ENCODE results near the gene NKD1. TPM values are rescaled to one million over a fixed set of nuclear protein-coding genes. Genes with fewer than 3 reads are reported as not detected.

The NKD1 gene
- total RNA-seq, 1 donor from 2014 or later = 0.77 TPM

DNA sequence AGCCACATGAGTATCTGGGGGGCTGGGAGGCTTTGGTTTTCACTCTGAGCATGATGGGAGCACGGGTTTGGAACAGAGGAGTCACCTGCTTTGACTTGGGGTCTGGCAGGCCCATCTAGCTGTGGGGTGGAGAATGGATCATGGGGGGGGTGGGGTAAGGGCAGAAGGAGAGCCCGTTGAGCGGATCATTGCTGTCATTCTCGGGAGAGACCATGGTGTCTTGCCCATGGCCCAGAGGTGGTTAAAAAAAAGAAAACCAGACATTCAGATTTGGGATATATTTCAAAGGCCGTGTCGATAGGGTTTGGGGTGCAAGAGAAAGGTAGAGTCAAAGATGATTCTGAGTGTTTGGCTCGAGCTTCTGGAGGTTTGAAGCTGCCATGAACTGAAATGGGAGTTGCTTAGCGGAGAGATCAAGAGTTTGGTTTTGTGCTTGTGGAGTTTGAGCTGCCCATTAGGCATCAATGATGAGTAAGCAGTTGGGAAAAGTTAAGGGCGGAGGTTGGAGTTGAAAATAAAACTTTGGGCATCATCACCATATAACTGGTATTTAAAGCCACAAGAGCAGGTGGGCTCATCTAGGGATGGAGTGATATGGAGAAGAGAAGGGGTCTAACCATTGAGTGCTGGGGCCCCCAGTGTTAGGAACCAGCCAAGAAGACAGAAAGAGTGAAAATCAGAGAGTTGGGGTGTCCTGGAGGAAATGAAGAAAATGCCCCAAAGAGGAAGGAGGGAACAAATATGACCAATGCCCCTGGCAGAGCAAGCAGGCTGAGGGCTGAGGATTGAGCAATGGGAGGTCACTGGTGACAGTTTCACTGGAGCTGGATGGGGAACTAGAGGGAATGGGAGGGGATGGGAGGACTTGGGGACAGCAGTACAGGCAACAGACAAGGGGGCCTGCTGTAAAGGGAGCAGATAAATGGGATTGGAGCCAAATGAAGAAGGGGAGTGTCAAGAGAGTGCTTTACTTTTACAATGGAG, 147.1 kb downstream of the NKD1 start:
- intact Hi-C loops (cut with micrococcal nuclease) = no loop called here

DNA sequence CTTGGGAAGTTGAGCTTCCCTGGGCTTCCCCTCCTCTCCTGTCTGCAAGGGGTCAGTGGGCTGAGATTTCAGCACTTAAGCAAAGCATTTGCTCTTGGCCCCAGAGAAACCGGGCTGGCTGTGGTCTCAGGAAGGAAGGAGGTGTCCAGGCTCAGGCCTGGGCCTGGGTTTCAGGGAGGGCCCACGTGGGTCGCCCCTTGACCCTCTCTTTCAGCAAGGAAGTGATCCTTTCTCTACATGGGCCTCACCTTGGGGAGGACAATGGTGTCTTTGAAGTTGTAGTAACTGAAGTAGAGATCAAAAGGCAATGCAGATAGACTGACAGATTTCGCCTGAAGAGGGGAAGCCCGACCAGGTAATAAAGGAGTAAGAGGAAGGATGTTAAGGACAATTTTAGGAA, 147.9 kb downstream of the NKD1 start:
- peaks cover 70% of the 10 kb centered on the region for H3K4me1 Mint-ChIP-seq
- H3K36me3 Mint-ChIP-seq (ENCODE audit: low read depth) = peaks cover 13% of the 10 kb centered on the region
- peaks cover 5% of the 10 kb centered on the region for H3K9me3 Mint-ChIP-seq
- peak overlapping the region; percentile 29 for H3K27ac Mint-ChIP-seq
- peak overlapping the region; percentile 81 for H3K4me3 Mint-ChIP-seq
- intact Hi-C loops (cut with micrococcal nuclease) = loop anchor here (1.0 kb wide), 1 partner anchor 16 kb away; no protein-coding TSS in a partner anchor
- no peak for DNase-seq
- H3K27me3 Mint-ChIP-seq = peaks cover 5% of the 10 kb centered on the region

More for the DNA sequence above, 147.1 kb downstream of the NKD1 start:
- peaks cover 70% of the 10 kb centered on the region for H3K4me1 Mint-ChIP-seq
- peak overlapping the region; percentile 81 for H3K4me3 Mint-ChIP-seq
- DNase-seq = no peak
- peak overlapping the region; percentile 72 for H3K27ac Mint-ChIP-seq
- H3K9me3 Mint-ChIP-seq = peaks cover 3% of the 10 kb centered on the region
- peaks cover 5% of the 10 kb centered on the region for H3K27me3 Mint-ChIP-seq
- peaks cover 10% of the 10 kb centered on the region for H3K36me3 Mint-ChIP-seq (ENCODE audit: low read depth)

DNA sequence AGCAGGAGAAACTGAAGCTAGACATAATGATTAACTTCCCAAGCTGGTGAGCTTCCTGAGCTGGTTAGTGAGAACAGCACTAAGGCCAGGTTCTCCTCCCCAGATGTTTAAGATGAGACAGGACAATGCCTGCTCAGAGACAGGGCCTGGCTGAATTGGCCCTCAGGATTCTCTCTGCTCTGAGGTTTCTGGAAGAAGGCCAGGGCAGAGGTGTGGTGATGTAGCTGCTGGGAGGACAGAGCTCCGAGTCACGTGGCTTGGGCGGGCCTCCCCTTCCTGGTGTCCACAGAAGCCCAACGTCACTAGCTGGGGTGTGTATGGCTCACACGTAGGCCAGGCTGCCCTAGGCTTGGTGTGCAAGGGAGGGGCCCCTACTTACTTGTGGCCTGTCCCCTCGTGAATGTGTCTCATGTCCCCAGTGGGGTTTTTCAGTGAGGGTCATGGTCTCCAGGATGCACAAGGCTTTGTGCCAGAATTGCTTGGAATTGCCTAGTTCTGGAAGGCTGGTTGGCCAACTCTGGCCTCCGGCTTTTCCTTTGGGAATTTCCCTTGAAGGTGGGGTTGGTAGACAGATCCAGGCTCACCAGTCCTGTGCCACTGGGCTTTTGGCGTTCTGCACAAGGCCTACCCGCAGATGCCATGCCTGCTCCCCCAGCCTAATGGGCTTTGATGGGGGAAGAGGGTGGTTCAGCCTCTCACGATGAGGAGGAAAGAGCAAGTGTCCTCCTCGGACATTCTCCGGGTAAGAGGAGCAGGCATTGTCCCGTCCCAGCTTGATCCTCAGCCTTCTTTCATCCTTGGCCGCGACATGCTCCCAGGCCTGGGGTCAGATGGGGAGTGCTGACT, 148.6 kb downstream of the NKD1 start:
- intact Hi-C loops (cut with micrococcal nuclease) = loop anchor here (1.0 kb wide), 1 partner anchor 16 kb away; no protein-coding TSS in a partner anchor
- H3K4me1 Mint-ChIP-seq = peaks cover 70% of the 10 kb centered on the region
- peaks cover 5% of the 10 kb centered on the region for H3K27me3 Mint-ChIP-seq
- H3K27ac Mint-ChIP-seq = peak overlapping the region; percentile 29
- DNase-seq = peak; percentile 72
- H3K4me3 Mint-ChIP-seq = peak overlapping the region; percentile 81
- peaks cover 19% of the 10 kb centered on the region for H3K36me3 Mint-ChIP-seq (ENCODE audit: low read depth)
- peaks cover 11% of the 10 kb centered on the region for H3K9me3 Mint-ChIP-seq

DNA sequence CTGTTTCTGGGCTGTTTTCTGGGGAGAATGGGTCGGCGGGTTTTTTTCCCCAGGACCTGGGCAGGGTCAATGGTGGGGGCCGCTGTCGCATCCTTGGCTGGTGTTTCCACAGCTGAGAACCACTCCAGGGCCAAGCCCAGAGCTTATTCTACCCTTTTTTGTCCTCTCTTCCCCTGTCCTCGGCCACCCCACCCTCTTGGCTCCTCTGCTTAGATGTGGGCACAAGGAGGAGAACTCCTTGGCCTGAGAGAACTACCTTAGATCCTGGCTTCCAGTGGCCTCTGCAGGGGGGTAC, 149.2 kb downstream of the NKD1 start:
- Mint-ChIP-seq H3K27ac (peak overlapping the region; percentile 84), H3K4me1 (peaks cover 68% of the 10 kb centered on the region), H3K9me3 (peaks cover 11% of the 10 kb centered on the region), H3K36me3 (ENCODE audit: low read depth) (peaks cover 20% of the 10 kb centered on the region), H3K4me3 (peak overlapping the region; percentile 69), H3K27me3 (peaks cover 4% of the 10 kb centered on the region)
- intact Hi-C loops (cut with micrococcal nuclease) = no loop called here
- no peak for DNase-seq

DNA sequence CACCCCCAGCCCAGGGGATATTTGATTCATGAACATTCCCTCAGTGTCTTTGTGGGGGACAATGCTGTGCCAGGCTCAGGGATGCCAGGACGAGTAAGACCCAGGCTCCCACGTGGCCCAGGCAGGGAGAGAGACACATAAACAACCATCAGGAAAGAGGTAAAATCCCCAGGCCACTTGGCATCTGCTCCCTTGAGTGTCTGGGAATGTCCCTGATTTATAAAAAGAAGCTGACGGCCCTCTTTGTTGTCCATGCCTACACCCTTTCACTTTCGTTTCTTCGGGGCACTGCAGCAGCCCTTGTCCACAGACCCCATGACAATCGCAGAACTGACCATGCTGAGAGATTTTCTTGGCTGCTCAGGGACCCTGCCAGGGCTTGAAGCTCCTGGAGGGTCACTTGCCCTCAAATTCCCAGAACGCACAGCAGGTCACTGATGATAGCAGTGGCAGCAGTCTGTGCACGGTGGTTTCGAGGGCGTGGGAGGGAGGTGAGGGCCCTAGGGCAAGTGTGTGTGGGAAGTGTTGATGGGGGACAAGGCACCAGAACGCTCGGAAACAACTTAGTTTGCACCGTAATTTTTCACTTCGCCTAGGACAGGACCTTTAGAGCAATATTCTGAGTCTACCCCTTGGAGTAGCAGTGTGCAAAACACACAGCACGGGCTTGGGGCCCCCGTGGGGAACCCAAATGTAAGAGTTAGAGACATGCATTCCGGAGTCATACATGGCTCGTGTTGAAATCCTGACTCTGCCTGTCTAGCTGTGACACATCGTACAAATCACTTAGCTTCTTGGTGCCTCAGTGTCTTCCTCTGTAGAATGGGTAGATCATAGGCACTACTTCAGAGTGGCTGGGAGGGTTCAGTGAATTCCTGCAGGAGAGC, 149.9 kb downstream of the NKD1 start:
- H3K4me1 Mint-ChIP-seq = peaks cover 62% of the 10 kb centered on the region
- peaks cover 23% of the 10 kb centered on the region for H3K36me3 Mint-ChIP-seq (ENCODE audit: low read depth)
- H3K27me3 Mint-ChIP-seq = peaks cover 2% of the 10 kb centered on the region
- peak; percentile 72 for DNase-seq
- H3K4me3 Mint-ChIP-seq = peak overlapping the region; percentile 69
- intact Hi-C loops (cut with micrococcal nuclease) = loop anchor here (1.0 kb wide), 3 partner anchors 10 to 43 kb away; no protein-coding TSS in a partner anchor
- H3K27ac Mint-ChIP-seq = peak overlapping the region; percentile 84
- H3K9me3 Mint-ChIP-seq = peaks cover 11% of the 10 kb centered on the region

Other genes with a start within 250 kb of the NKD1 start
- 92.7 and 98.8 TPM in 2 replicates for gene BRD7, start 179.4 kb upstream of the NKD1 start, total RNA-seq
- 33.3 and 34.9 TPM in 2 replicates for gene SNX20, start 132.9 kb downstream of the NKD1 start, total RNA-seq
- 8.3 and 9.3 TPM in 2 replicates for gene NOD2, start 145.2 kb downstream of the NKD1 start, total RNA-seq
- 178 TPM in 2 replicates for gene CYLD, start 193.7 kb downstream of the NKD1 start, total RNA-seq

Measured in activated CD4-positive, alpha-beta T cell treated with anti-CD3 and anti-CD28 coated beads, Interleukin-2, amount 10 ng/mL, durations not matched to agents 24 days and 14 days (primary cell).